Measurements from ENCODE around the gene SLC39A11. TPM values are rescaled to one million over a fixed set of nuclear protein-coding genes. Genes with fewer than 3 reads are reported as not detected.

Gene SLC39A11
- total RNA-seq, 3 donors from 2014 or later: 16.7 to 23.3 (median 20.1) TPM

DNA sequence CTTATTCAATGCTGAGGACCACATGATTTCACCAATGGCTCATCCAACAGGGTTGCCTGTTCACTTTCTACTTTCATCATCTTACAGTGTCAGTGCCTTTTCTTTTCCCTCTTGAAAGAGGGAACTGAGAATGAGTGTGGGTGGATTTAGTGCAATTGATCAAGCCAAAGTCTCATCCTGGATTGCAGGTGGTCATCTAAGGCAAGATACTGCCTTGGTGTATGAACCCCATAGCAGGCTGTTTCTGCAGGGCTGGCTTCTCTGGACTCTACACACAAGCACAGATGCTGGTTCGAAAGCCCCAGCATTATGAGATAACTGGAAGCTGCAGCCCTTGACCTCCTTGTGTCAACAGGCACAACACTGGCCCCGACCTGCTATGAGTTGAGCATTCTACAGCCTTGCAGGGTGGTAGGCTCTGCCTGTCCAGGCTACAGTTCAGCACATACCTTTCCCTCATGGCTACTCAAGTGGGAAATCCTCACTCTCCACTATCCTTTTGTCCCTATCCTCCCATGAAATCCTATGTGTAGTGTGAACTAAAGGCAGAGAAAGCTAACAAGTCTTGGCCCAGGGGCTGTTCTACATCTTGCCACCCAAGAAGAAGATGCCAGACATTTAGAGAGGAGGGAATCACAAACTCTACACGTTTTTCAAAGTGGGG lies 358.7 kb downstream of the SLC39A11 start:
- no peaks in the 10 kb centered on the region for H3K9me3 Mint-ChIP-seq
- no peaks in the 10 kb centered on the region for H3K27me3 Mint-ChIP-seq (ENCODE audit: low read depth)
- DNase-seq (no peak), ATAC-seq (no peak)
- peaks cover under 1% of the 10 kb centered on the region for H3K4me1 Mint-ChIP-seq (ENCODE audit: low read depth)
- no peak overlapping the region for H3K4me3 Mint-ChIP-seq
- peaks cover 13% of the 10 kb centered on the region for H3K36me3 Mint-ChIP-seq (ENCODE audit: insufficient read depth)

DNA sequence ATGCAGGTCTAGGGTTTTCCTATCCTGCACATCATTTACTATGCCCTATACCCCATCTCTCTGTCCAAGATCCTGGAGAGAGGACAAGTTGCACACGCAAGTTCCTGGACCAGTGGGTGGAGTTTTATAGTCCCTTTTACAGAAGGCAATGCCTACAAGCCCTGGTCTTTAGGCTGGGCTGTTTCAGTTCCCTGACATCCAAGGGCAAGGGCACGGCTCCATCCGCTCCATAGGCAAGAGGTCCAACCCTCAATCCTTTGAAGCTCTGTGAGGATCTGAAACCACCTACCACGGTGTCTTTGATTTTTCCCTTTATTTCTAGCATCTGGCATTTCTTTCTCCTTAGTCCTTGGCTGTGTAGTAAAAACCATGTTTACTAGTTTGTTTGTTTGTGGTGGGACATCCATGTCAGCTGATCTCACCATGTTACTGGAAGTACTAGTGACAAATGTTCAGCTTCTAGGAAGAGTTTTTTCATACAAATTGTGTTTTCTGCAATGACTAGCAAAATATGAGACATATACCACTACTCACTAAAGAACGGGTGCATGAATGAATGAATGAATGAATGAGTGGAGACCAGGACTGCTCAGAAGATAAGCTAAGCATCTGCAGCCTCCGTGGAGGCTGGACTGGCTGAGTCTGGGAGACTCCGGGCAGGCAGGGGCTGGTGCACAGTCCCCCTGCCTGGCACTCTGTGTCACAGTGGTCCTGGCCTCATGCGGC lies 359.4 kb downstream of the SLC39A11 start:
- Mint-ChIP-seq H3K9me3 (no peaks in the 10 kb centered on the region), H3K4me3 (no peak overlapping the region), H3K36me3 (ENCODE audit: insufficient read depth) (peaks cover 13% of the 10 kb centered on the region), H3K4me1 (ENCODE audit: low read depth) (peaks cover 4% of the 10 kb centered on the region), H3K27me3 (ENCODE audit: low read depth) (no peaks in the 10 kb centered on the region)
- DNase-seq (no peak), ATAC-seq (no peak)

DNA sequence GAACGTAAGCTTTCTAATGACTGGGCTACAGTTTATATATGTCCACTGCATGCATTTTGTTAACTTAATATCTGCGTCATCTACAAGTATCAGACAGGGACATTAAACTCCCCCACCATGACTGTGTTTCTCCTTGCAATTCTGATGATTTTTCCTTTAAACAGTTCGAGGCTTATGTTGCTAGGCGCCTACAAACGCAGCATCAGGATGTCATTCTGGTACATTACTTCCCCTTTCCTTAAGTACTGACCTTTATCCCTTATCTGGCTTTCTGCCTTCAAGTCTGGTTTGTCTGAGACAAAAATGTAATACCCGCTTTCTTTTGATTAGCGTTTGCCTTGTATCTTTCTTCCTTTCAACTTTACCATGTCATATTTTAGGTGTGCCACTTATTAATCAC lies 362.4 kb downstream of the SLC39A11 start:
- Mint-ChIP-seq H3K4me3 (no peak overlapping the region), H3K4me1 (ENCODE audit: low read depth) (peaks cover 29% of the 10 kb centered on the region), H3K27me3 (ENCODE audit: low read depth) (no peaks in the 10 kb centered on the region), H3K36me3 (ENCODE audit: insufficient read depth) (peaks cover 1% of the 10 kb centered on the region), H3K9me3 (no peaks in the 10 kb centered on the region)
- ATAC-seq (no peak), DNase-seq (no peak)

GRCh38 chr17:72726936-72727335 lies 365.6 kb downstream of the SLC39A11 start:
- Mint-ChIP-seq H3K27me3 (ENCODE audit: low read depth) (no peaks in the 10 kb centered on the region), H3K36me3 (ENCODE audit: insufficient read depth) (peaks cover 2% of the 10 kb centered on the region), H3K4me1 (ENCODE audit: low read depth) (peaks cover 29% of the 10 kb centered on the region), H3K9me3 (no peaks in the 10 kb centered on the region), H3K4me3 (peak overlapping the region; percentile 76)
- DNase-seq: no peak
- ATAC-seq: peak; percentile 82 to 83

DNA sequence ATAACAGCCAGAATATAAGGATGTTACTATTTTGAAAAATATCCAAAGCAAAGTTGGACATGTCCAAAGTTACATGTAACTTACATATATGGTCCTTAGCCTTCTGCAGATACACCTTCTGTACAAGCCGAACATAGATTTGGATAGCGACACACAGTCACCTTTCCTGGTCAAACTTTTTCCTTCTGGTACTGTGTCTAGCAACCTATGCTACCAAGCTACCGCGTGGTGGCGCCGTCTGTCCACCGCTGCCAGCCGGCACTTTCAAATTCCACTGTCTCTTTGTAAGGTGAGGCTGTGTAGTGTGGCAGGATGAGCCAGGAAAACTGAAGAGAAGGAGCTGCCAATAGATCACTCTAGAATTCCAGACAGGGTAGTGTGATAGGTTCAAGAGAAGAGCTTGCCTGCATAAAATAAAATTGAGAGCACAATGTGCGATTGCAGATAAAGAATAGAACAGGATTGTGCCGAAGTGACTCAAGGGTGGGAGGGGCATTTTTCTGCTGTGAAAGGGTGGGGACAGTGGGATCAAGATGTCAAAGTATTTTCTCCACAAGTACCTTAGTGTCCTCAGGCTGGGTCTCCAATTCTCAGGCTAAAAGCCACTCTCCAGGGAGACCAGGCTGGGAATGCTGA lies 366.9 kb downstream of the SLC39A11 start:
- Mint-ChIP-seq H3K9me3 (no peaks in the 10 kb centered on the region), H3K36me3 (ENCODE audit: insufficient read depth) (peaks cover 2% of the 10 kb centered on the region), H3K27me3 (ENCODE audit: low read depth) (no peaks in the 10 kb centered on the region), H3K4me3 (no peak overlapping the region), H3K4me1 (ENCODE audit: low read depth) (peaks cover 30% of the 10 kb centered on the region)
- peak; percentile 23 for DNase-seq
- peak; percentile 33 to 62 for ATAC-seq

DNA sequence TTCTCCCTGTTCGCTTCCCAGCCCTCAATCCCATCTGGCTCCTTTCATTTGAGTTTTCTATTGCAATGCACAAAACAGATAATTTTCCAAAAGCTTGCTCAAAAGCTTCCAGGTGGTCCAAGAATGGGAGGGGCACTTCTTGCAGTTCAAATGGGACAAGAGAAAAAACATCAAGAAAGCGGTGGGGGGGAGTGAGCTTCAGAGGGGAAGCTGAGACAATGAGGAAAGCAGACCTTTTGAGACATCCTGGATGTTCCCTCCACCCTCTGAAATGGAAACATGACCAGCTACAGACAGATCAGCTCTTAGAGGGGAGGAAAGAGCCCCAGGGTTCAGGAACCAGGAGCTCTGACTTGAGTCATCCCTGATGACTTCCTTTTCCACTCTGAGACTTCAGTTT lies 368.2 kb downstream of the SLC39A11 start:
- Mint-ChIP-seq H3K4me3 (no peak overlapping the region), H3K4me1 (ENCODE audit: low read depth) (peaks cover 43% of the 10 kb centered on the region)

DNA sequence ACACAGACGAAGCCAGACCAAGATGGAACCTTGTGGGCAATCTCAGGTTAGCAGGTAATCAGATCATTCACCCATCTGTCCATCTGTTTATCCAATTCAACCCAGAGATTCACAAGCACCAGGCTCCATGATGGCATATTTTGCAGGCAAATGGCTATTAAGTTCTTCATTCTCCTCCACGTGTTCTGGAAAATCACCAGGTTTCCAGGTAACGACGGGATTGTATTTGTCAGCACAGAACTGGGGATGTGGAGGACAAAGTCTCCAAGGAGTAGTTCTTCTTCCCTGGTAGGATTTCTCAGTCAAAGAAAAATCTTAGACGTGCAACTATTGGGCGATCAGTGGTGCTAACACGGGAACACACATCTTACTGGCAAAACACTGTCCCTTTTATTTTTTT lies 368.8 kb downstream of the SLC39A11 start:
- no peak for DNase-seq
- H3K9me3 Mint-ChIP-seq: no peaks in the 10 kb centered on the region
- peaks cover 2% of the 10 kb centered on the region for H3K36me3 Mint-ChIP-seq (ENCODE audit: insufficient read depth)
- H3K4me3 Mint-ChIP-seq: no peak overlapping the region
- no peaks in the 10 kb centered on the region for H3K27me3 Mint-ChIP-seq (ENCODE audit: low read depth)
- ATAC-seq: no peak
- peaks cover 46% of the 10 kb centered on the region for H3K4me1 Mint-ChIP-seq (ENCODE audit: low read depth)

More for the DNA sequence above, 368.2 kb downstream of the SLC39A11 start:
- H3K27me3 Mint-ChIP-seq (ENCODE audit: low read depth): no peaks in the 10 kb centered on the region
- H3K9me3 Mint-ChIP-seq: no peaks in the 10 kb centered on the region
- peaks cover 2% of the 10 kb centered on the region for H3K36me3 Mint-ChIP-seq (ENCODE audit: insufficient read depth)
- DNase-seq (no peak), ATAC-seq (no peak)

- H3K27me3 Mint-ChIP-seq (ENCODE audit: low read depth): no peaks in the 10 kb centered on the region
- no peak overlapping the region for H3K4me3 Mint-ChIP-seq
- H3K36me3 Mint-ChIP-seq (ENCODE audit: insufficient read depth): peaks cover 2% of the 10 kb centered on the region
- no peak for ATAC-seq
- H3K9me3 Mint-ChIP-seq: no peaks in the 10 kb centered on the region
- H3K4me1 Mint-ChIP-seq (ENCODE audit: low read depth): peaks cover 21% of the 10 kb centered on the region
- DNase-seq: no peak
These were observed 372.0 kb downstream of the SLC39A11 start for GRCh38 chr17:72720494-72720825.

- DNase-seq (peak; percentile 14), ATAC-seq (peak; percentile 75 to 81)
- no peaks in the 10 kb centered on the region for H3K9me3 Mint-ChIP-seq
- no peaks in the 10 kb centered on the region for H3K27me3 Mint-ChIP-seq (ENCODE audit: low read depth)
- peaks cover 21% of the 10 kb centered on the region for H3K4me1 Mint-ChIP-seq (ENCODE audit: low read depth)
- peak overlapping the region; percentile 65 for H3K4me3 Mint-ChIP-seq
- H3K36me3 Mint-ChIP-seq (ENCODE audit: insufficient read depth): peaks cover 4% of the 10 kb centered on the region
These were observed 372.7 kb downstream of the SLC39A11 start for GRCh38 chr17:72719578-72720493.

GRCh38 chr17:72719206-72719577 lies 373.3 kb downstream of the SLC39A11 start:
- DNase-seq: no peak
- Mint-ChIP-seq H3K9me3 (no peaks in the 10 kb centered on the region), H3K4me1 (ENCODE audit: low read depth) (peaks cover 21% of the 10 kb centered on the region), H3K36me3 (ENCODE audit: insufficient read depth) (peaks cover 6% of the 10 kb centered on the region), H3K27me3 (ENCODE audit: low read depth) (no peaks in the 10 kb centered on the region), H3K4me3 (peak overlapping the region; percentile 65)
- ATAC-seq: no peak

GRCh38 chr17:72717676-72718075 lies 374.8 kb downstream of the SLC39A11 start:
- DNase-seq: no peak
- Mint-ChIP-seq H3K9me3 (no peaks in the 10 kb centered on the region), H3K36me3 (ENCODE audit: insufficient read depth) (peaks cover 7% of the 10 kb centered on the region), H3K27me3 (ENCODE audit: low read depth) (no peaks in the 10 kb centered on the region), H3K4me1 (ENCODE audit: low read depth) (peaks cover 21% of the 10 kb centered on the region), H3K4me3 (no peak overlapping the region)
- no peak for ATAC-seq

GRCh38 chr17:72717276-72717675 lies 375.2 kb downstream of the SLC39A11 start:
- H3K4me1 Mint-ChIP-seq (ENCODE audit: low read depth): peaks cover 21% of the 10 kb centered on the region
- ATAC-seq (no peak), DNase-seq (no peak)
- H3K9me3 Mint-ChIP-seq: no peaks in the 10 kb centered on the region
- H3K36me3 Mint-ChIP-seq (ENCODE audit: insufficient read depth): peaks cover 7% of the 10 kb centered on the region
- no peak overlapping the region for H3K4me3 Mint-ChIP-seq
- H3K27me3 Mint-ChIP-seq (ENCODE audit: low read depth): no peaks in the 10 kb centered on the region

- peaks cover 23% of the 10 kb centered on the region for H3K4me1 Mint-ChIP-seq (ENCODE audit: low read depth)
- DNase-seq (no peak), ATAC-seq (no peak)
- H3K27me3 Mint-ChIP-seq (ENCODE audit: low read depth): no peaks in the 10 kb centered on the region
- H3K4me3 Mint-ChIP-seq: no peak overlapping the region
- H3K36me3 Mint-ChIP-seq (ENCODE audit: insufficient read depth): peaks cover 9% of the 10 kb centered on the region
- H3K9me3 Mint-ChIP-seq: peaks cover 9% of the 10 kb centered on the region
These were observed 376.4 kb downstream of the SLC39A11 start for GRCh38 chr17:72715906-72716572.
